Activated CD8-positive, alpha-beta T cell treated with anti-CD3 and anti-CD28 coated beads for 36 hours (primary cell): Measurements from ENCODE around the gene AATK. TPM values are rescaled to one million over a fixed set of nuclear protein-coding genes. Genes with fewer than 3 reads are reported as not detected.

Experiments
- ATAC-seq: fragments of 200-7000 bp; cut with Tn5 transposase; one replicate; pipeline ENCODE4 v1.10.0; 2021; ENCODE audit warnings: mild to moderate bottlenecking, moderate library complexity
- CTCF ChIA-PET: fragments of 350-600 bp; sonication (Branson Sonifier 250); formaldehyde crosslinking; loops from one replicate; lab custom pipeline; 2021; ENCODE audit warnings: antibody characterized with exemption; lab: Charles Lee
- POLR2A ChIA-PET: fragments of 350-600 bp; sonication (Branson Sonifier 250); formaldehyde crosslinking; loops from one replicate; lab custom pipeline; 2021; ENCODE audit warnings: antibody characterized with exemption; lab: Charles Lee
- DNase-seq: peaks from one replicate; pipeline ENCODE4 v3.0.0-alpha.2; 2020
- H3K27ac Mint-ChIP-seq: one replicate; pipeline ENCODE4 v1.8.0; 2021; ENCODE audit warnings: mild to moderate bottlenecking, mixed read lengths
- H3K27me3 Mint-ChIP-seq: one replicate; pipeline ENCODE4 v1.8.0; 2021; ENCODE audit warnings: mixed read lengths
- H3K36me3 Mint-ChIP-seq: one replicate; pipeline ENCODE4 v1.8.0; 2021; ENCODE audit warnings: low read depth, mixed read lengths
- H3K4me1 Mint-ChIP-seq: one replicate; pipeline ENCODE4 v1.8.0; 2021; ENCODE audit warnings: low read depth, mixed read lengths
- H3K4me3 Mint-ChIP-seq: one replicate; pipeline ENCODE4 v1.8.0; 2021; ENCODE audit warnings: mild to moderate bottlenecking, moderate library complexity, mixed read lengths
- H3K9me3 Mint-ChIP-seq: one replicate; pipeline ENCODE4 v1.8.0; 2021; ENCODE audit warnings: mixed read lengths
- intact Hi-C: fragments of 100-400 bp; cut with micrococcal nuclease; formaldehyde crosslinking; loops from one replicate; pipeline ENCODE4 v1.10.0; 2022
- total RNA-seq, 2 experiments: library from RNA; stranded (reverse); gene quantifications; one replicate each; pipeline ENCODE4 v1.2.3, GENCODE V29; 2021
- TF ChIP-seq, protein P1 (sequence below): fragments of 200-600 bp; IDR thresholded peaks from one replicate; pipeline ENCODE4 v1.8.0; 2022; ENCODE audit warnings: antibody characterized with exemption, mild to moderate bottlenecking

AATK gene
- total RNA-seq, 2 experiments from 2014 or later: 0.63 to 0.98 TPM

DNA sequence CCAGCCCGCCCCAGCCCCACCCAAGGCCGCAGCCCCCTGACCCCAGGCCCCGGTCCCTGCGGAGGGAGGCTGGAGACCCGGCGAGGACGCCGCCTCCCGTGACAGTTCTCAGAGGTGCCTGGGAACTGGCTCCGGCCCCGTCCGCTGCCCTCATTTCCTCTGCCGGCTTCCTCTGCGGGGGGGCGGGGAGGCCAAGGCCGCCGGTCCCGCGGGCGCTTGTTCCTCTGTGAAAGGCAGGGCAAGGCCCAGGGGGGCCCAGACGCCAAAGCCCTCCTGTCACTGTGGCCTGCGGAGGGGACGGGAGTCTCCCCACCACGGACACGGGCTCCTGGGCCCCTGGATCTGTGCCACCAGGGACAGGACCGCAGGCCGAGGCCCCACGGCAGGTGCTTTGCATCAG is 5.7 kb downstream of the AATK start:
- Mint-ChIP-seq H3K36me3 (no peaks in the 10 kb centered on the region), H3K9me3 (no peaks in the 10 kb centered on the region), H3K27ac (no peak overlapping the region), H3K4me1 (no peaks in the 10 kb centered on the region), H3K27me3 (peaks cover 10% of the 10 kb centered on the region), H3K4me3 (no peak overlapping the region)
- DNase-seq (no peak), ATAC-seq (peak; percentile 34)
- TF ChIP-seq, protein P1, sequence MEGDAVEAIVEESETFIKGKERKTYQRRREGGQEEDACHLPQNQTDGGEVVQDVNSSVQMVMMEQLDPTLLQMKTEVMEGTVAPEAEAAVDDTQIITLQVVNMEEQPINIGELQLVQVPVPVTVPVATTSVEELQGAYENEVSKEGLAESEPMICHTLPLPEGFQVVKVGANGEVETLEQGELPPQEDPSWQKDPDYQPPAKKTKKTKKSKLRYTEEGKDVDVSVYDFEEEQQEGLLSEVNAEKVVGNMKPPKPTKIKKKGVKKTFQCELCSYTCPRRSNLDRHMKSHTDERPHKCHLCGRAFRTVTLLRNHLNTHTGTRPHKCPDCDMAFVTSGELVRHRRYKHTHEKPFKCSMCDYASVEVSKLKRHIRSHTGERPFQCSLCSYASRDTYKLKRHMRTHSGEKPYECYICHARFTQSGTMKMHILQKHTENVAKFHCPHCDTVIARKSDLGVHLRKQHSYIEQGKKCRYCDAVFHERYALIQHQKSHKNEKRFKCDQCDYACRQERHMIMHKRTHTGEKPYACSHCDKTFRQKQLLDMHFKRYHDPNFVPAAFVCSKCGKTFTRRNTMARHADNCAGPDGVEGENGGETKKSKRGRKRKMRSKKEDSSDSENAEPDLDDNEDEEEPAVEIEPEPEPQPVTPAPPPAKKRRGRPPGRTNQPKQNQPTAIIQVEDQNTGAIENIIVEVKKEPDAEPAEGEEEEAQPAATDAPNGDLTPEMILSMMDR: no peak
- ChIA-PET POLR2A (no interaction called here), CTCF (no interaction called here)
- intact Hi-C loops: no loop called here

DNA sequence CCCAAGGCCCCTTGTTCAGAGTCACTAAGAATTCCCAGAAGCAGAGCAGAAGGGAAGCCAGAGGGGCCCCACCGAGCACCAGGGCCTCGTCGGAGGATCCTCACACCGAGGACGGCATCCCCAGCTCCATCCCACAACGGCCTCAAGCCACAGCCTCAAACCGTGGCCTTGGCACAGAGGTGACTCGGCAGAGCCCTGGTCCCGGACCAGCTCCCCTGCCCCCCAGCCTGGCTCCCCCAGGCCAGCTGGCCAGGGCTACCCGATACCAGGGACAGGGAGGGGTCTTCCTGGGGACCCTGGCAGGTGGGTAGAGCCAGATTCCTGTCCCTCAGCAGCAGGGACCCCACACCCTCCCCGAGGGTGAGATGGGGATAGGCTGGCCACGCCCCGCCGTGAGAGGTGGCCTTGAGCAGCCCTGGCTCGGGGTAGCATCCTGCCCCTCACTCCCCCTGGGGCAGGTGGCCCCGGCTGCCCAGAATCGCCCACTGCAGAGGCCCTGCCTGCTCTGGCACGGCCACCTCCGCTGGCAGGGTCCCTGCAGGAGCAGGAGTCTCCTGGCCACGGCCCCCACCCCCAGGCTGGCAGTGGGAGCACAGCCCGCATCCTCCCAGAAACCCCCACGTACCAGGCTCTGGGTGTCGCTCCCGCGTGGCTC is 6.3 kb downstream of the AATK start:
- ATAC-seq (no peak), DNase-seq (no peak)
- TF ChIP-seq, protein P1: no peak
- Mint-ChIP-seq H3K27me3 (peaks cover 9% of the 10 kb centered on the region), H3K27ac (no peak overlapping the region), H3K36me3 (no peaks in the 10 kb centered on the region), H3K9me3 (no peaks in the 10 kb centered on the region), H3K4me3 (no peak overlapping the region), H3K4me1 (no peaks in the 10 kb centered on the region)
- intact Hi-C loops: no loop called here
- ChIA-PET POLR2A (no interaction called here), CTCF (no interaction called here)

DNA sequence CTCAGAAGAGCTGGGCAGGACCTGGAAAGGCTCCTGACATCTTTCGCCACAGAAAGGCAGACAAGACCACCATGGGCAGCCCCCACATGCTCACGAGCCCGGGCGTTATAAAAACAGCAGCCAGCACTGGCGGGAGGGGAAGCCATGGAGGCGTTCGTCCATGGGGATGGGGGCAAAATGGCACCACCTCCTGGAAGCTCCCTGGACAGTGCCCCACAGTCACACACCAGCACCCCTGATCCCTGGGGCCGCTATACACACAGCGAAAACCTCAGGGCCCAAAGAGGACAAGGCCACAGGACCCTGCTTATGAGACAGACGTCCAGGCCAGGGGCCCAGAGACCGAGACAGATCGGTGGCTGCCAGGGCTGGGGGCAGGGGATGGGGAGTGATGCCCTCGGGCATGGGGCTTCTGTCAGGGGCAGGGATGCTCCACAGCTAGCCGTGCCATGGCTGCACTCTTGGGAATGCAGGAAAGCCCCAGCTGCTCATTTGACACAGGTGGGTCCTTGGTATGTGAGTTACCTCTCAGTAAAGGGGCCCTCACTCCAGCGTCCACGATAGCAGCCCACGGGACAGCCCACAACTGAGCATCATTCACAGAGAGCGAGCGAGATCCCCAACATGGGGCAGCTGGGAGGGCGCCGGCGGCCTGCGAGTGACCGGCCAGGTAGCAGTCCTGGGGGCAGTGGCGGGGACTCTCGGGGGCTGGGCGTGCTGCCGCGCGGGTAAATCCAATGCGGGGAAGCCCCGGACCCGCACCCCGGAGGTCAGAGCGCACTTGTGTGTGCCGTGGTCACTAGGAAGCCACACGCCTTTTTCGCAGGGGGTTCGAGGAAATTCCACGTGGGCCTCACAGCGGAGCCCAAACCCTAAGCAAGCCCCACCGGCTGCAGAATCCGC is 7.1 kb downstream of the AATK start:
- no peak overlapping the region for H3K4me3 Mint-ChIP-seq
- ATAC-seq (no peak), DNase-seq (no peak)
- H3K36me3 Mint-ChIP-seq: no peaks in the 10 kb centered on the region
- CTCF ChIA-PET: no interaction called here
- intact Hi-C loops: no loop called here
- no peak overlapping the region for H3K27ac Mint-ChIP-seq
- peaks cover 7% of the 10 kb centered on the region for H3K27me3 Mint-ChIP-seq
- no peaks in the 10 kb centered on the region for H3K4me1 Mint-ChIP-seq
- POLR2A ChIA-PET: no interaction called here
- TF ChIP-seq, protein P1: no peak
- no peaks in the 10 kb centered on the region for H3K9me3 Mint-ChIP-seq

DNA sequence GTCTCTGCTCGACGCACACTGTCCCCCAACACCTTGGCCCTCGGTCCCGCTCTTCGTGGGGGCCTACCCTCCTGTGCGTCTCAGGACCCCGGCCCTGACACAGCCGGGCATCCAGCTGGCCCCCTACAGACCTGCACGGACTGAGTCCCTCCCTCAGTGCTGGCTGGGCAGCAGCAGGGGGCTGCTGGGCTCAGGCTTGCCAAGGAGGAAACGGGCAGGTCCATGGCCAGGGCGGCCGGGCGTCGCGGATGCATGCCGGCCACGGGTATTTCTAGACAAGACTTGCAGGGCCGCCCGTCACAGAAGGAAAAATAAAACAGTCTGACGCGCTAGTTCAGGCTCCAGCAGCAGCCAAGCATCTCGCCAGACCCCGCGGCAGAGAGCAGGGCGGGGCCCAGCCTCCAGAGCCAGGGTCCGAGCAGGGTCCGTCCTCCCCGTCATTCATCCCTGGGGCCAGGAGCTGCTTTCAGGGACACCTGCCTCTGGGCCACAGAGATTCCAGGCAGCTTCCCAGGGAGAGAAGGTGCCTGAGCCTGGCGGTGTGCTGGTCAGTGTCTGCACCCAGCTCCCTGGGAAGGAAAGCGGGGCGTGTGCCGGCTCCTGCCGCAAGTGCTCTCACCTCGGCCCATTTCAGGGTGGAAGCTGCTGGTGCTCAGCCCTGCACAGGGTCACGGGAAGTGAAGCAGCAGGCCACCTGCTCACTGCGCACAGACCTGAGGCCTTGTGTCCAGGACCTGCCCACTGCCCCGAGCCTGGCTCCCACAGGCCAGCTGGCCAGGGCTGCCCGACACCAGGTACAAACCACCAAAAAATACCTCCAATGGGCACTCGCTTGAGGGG is 8.0 kb downstream of the AATK start:
- ATAC-seq: no peak
- no peak for DNase-seq
- intact Hi-C loops: no loop called here
- Mint-ChIP-seq H3K4me3 (no peak overlapping the region), H3K9me3 (no peaks in the 10 kb centered on the region), H3K36me3 (no peaks in the 10 kb centered on the region), H3K27me3 (peaks cover 7% of the 10 kb centered on the region), H3K4me1 (no peaks in the 10 kb centered on the region), H3K27ac (no peak overlapping the region)
- ChIA-PET POLR2A (no interaction called here), CTCF (no interaction called here)
- TF ChIP-seq, protein P1: no peak
